GM12865 (cell line): ENCODE measurements around the gene ELOF1.

Experiments used
- DNase-seq: peaks from one replicate; pipeline ENCODE4 v3.0.0; 2010; ENCODE audit warnings: low read depth
- H3K4me3 ChIP-seq: 2 replicates; pipeline ENCODE4 v1.5.1; 2011; ENCODE audit warnings: mild to moderate bottlenecking, low read depth, low read length, control low read depth
- CTCF ChIP-seq: IDR thresholded peaks from 2 replicates; pipeline ENCODE4 v1.5.1; 2011; ENCODE audit warnings: low read length, control low read depth, low read depth, inconsistent platforms; ENCODE audit not compliant: insufficient read depth; ENCODE audit errors: missing control alignments

ELOF1 gene

GRCh38 chr19:11506967-11507366 is 52.1 kb downstream of the ELOF1 start:
- H3K4me3 ChIP-seq = peak overlapping the region; percentile 77
- TF ChIP-seq CTCF = no peak
- DNase-seq = no peak

GRCh38 chr19:11506101-11506555 is 52.9 kb downstream of the ELOF1 start:
- DNase-seq = no peak
- TF ChIP-seq CTCF = no peak

GRCh38 chr19:11505504-11506100 is 53.4 kb downstream of the ELOF1 start, which contains the start of gene ZNF653:
TSS of gene ZNF653 (minus strand) at chr19:11505839. CDS start at chr19:11505786, 53 bp downstream.
- DNase-seq = peak; percentile 97

More at GRCh38 chr19:11506101-11506555, 52.9 kb downstream of the ELOF1 start:
- peak overlapping the region; percentile 77 for H3K4me3 ChIP-seq

GRCh38 chr19:11505032-11505503 is 54.0 kb downstream of the ELOF1 start:
- peak; percentile 98 for DNase-seq
- H3K4me3 ChIP-seq = peak overlapping the region; percentile 77
- no peak for TF ChIP-seq CTCF

More at GRCh38 chr19:11505504-11506100, 53.4 kb downstream of the ELOF1 start, which contains the start of gene ZNF653:
- no peak for TF ChIP-seq CTCF
- H3K4me3 ChIP-seq = peak within 1 kb of the TSS; percentile 77

- DNase-seq = no peak
- no peak for TF ChIP-seq CTCF
- H3K4me3 ChIP-seq = peak overlapping the region; percentile 77
Observed at GRCh38 chr19:11504502-11505031, 54.5 kb downstream of the ELOF1 start.
